Panc1 (cell line): ENCODE measurements around the gene MASP2. TPM values are rescaled to one million over a fixed set of nuclear protein-coding genes. Genes with fewer than 3 reads are reported as not detected.
"Not testable (repeated sequence)": the region's sequence is repeated elsewhere in the genome, so short reads cannot be mapped to it uniquely, and the experiment has no call there.

Source experiments
- ATAC-seq: fragments of 200-7000 bp; cut with Tn5 transposase; 2 replicates; pipeline ENCODE4 v1.9.1; 2020; ENCODE audit warnings: mild to moderate bottlenecking, moderate library complexity
- BruUV-seq: library from RNA; stranded (reverse); fragments of 400-500 nt; replicated peaks from 2 replicates; lab custom pipeline; 2021; lab: Mats Ljungman, UMichigan
- CTCF ChIA-PET: fragments of 300-600 bp; sonication (Branson Sonifier 250); formaldehyde crosslinking; loops from one replicate; lab custom pipeline; 2022; ENCODE audit warnings: antibody characterized with exemption; lab: Charles Lee
- POLR2A ChIA-PET: fragments of 300-600 bp; sonication (Branson Sonifier 250); formaldehyde crosslinking; loops from one replicate; lab custom pipeline; 2022; ENCODE audit warnings: antibody characterized with exemption; lab: Charles Lee
- DNase-seq: peaks from one replicate; pipeline ENCODE4 v3.0.0-alpha.2; 2010; ENCODE audit warnings: low read depth, low spot score
- H3K27ac ChIP-seq: 2 replicates; pipeline ENCODE4 v1.5.1; 2011; ENCODE audit warnings: mild to moderate bottlenecking, low read length, inconsistent platforms
- H3K27me3 ChIP-seq: fragments of 200-500 bp; sonication (Bioruptor generic); 2 replicates; pipeline ENCODE4 v1.6.0; 2014; ENCODE audit warnings: low read length, inconsistent platforms; ENCODE audit not compliant: control insufficient read depth, insufficient read depth
- H3K36me3 ChIP-seq: fragments of 200-500 bp; sonication (Bioruptor generic); 2 replicates; pipeline ENCODE4 v1.5.1; 2014; ENCODE audit warnings: inconsistent platforms, mild to moderate bottlenecking, low read length, moderate library complexity; ENCODE audit not compliant: control insufficient read depth, insufficient read depth
- H3K4me1 ChIP-seq: 2 replicates; pipeline ENCODE4 v1.5.1; 2011; ENCODE audit warnings: inconsistent platforms, mild to moderate bottlenecking, low read length, moderate library complexity; ENCODE audit not compliant: control insufficient read depth, insufficient read depth
- H3K4me3 ChIP-seq, 2 experiments: 2 replicates each; pipeline ENCODE4 v1.5.1; 2011 to 2012; ENCODE audit warnings: low read depth in 2 of 2, low read length in 2 of 2, mild to moderate bottlenecking in 2 of 2, inconsistent platforms in 1 of 2, moderate library complexity in 1 of 2
- H3K9me3 ChIP-seq: fragments of 200-500 bp; sonication (Bioruptor generic); 2 replicates; pipeline ENCODE4 v1.5.1; 2014; ENCODE audit warnings: low read depth, mild to moderate bottlenecking, inconsistent platforms, low read length, moderate library complexity; ENCODE audit not compliant: control insufficient read depth, insufficient read depth
- POLR2AphosphoS5 ChIP-seq: IDR thresholded peaks from 2 replicates; pipeline ENCODE4 v1.6.1; 2012; ENCODE audit warnings: mild to moderate bottlenecking, low read depth, low read length, moderate library complexity
- SIN3A ChIP-seq: IDR thresholded peaks from 2 replicates; pipeline ENCODE4 v1.6.1; 2012; ENCODE audit warnings: low read depth, mild to moderate bottlenecking, low read length, moderate library complexity, borderline replicate concordance; ENCODE audit not compliant: insufficient read depth
- TCF7L2 ChIP-seq: IDR thresholded peaks from 2 replicates; pipeline ENCODE4 v1.6.1; 2011; ENCODE audit warnings: mild to moderate bottlenecking, low read depth, low read length, inconsistent platforms
- in situ Hi-C: cut with HindIII; loops from 2 replicates; pipeline ENCODE4 v1.10.0; 2016; ENCODE audit warnings: low sequenced_read_pairs, low pct_unique_long_range_greater_than_20kb
- intact Hi-C: fragments of 100-400 bp; cut with micrococcal nuclease; formaldehyde crosslinking; loops from one replicate; pipeline ENCODE4 v1.10.0; 2022; ENCODE audit not compliant: unreplicated experiment
- total RNA-seq: library from RNA; stranded (reverse); gene quantifications from one replicate; pipeline ENCODE4 v1.2.1, GENCODE V29; 2021; ENCODE audit not compliant: unreplicated experiment
- TF ChIP-seq, protein P1 (sequence below): fragments of 450-650 bp; IDR thresholded peaks from 2 replicates; pipeline ENCODE4 v1.5.1; 2017; ENCODE audit warnings: mild to moderate bottlenecking
- TF ChIP-seq, protein P2 (sequence below), 2 experiments: IDR thresholded peaks; 2 replicates each; pipeline ENCODE4 v1.6.1; 2011 to 2012; ENCODE audit warnings: low read depth in 2 of 2, control low read depth in 1 of 2, low read length in 1 of 2, mild to moderate bottlenecking in 1 of 2, moderate library complexity in 1 of 2; ENCODE audit not compliant: insufficient read depth in 1 of 2

Gene MASP2
- total RNA-seq, 1 experiment from 2014 or later = 0.41 TPM

DNA sequence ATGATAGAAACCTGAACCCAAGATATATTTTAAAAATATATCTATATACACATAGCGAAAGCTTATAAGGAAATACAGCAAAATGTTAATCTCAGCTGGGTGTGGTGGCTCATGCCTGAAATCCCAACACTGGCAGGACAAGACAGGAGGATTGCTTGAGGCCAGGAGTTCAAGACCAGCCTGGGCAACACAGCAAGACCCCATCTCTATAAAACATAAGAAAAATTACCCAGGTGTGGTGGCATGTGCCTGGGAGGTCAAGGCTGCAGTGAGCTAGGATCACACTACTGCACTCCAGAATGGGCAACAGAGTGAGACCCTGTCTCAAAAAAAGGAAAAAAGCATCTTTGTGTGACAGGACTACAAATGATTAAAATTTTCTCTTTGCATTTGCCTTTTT, 18.8 kb upstream of the MASP2 start:
- TF ChIP-seq, protein P1, sequence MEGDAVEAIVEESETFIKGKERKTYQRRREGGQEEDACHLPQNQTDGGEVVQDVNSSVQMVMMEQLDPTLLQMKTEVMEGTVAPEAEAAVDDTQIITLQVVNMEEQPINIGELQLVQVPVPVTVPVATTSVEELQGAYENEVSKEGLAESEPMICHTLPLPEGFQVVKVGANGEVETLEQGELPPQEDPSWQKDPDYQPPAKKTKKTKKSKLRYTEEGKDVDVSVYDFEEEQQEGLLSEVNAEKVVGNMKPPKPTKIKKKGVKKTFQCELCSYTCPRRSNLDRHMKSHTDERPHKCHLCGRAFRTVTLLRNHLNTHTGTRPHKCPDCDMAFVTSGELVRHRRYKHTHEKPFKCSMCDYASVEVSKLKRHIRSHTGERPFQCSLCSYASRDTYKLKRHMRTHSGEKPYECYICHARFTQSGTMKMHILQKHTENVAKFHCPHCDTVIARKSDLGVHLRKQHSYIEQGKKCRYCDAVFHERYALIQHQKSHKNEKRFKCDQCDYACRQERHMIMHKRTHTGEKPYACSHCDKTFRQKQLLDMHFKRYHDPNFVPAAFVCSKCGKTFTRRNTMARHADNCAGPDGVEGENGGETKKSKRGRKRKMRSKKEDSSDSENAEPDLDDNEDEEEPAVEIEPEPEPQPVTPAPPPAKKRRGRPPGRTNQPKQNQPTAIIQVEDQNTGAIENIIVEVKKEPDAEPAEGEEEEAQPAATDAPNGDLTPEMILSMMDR = no peak
- TF ChIP-seq, protein P2, sequence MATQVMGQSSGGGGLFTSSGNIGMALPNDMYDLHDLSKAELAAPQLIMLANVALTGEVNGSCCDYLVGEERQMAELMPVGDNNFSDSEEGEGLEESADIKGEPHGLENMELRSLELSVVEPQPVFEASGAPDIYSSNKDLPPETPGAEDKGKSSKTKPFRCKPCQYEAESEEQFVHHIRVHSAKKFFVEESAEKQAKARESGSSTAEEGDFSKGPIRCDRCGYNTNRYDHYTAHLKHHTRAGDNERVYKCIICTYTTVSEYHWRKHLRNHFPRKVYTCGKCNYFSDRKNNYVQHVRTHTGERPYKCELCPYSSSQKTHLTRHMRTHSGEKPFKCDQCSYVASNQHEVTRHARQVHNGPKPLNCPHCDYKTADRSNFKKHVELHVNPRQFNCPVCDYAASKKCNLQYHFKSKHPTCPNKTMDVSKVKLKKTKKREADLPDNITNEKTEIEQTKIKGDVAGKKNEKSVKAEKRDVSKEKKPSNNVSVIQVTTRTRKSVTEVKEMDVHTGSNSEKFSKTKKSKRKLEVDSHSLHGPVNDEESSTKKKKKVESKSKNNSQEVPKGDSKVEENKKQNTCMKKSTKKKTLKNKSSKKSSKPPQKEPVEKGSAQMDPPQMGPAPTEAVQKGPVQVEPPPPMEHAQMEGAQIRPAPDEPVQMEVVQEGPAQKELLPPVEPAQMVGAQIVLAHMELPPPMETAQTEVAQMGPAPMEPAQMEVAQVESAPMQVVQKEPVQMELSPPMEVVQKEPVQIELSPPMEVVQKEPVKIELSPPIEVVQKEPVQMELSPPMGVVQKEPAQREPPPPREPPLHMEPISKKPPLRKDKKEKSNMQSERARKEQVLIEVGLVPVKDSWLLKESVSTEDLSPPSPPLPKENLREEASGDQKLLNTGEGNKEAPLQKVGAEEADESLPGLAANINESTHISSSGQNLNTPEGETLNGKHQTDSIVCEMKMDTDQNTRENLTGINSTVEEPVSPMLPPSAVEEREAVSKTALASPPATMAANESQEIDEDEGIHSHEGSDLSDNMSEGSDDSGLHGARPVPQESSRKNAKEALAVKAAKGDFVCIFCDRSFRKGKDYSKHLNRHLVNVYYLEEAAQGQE (IDR thresholded peaks at IDR 0.05; ENCODE audit: insufficient read depth in 1 of 2, low read depth in 2 of 2, low read length in 1 of 2) = no peak
- TF ChIP-seq POLR2AphosphoS5 (no peak), TCF7L2 (no peak), SIN3A (no peak)
- ChIA-PET POLR2A (no interaction called here), CTCF (no interaction called here)
- H3K4me3 ChIP-seq = no peak overlapping the region
- DNase-seq (no peak), ATAC-seq (no peak)
- in situ Hi-C loops (no loop called here), intact Hi-C loops (no loop called here)
- H3K9me3 ChIP-seq = no peaks in the 10 kb centered on the region
- peaks cover 25% of the 10 kb centered on the region for H3K36me3 ChIP-seq
- H3K27me3 ChIP-seq = no peaks in the 10 kb centered on the region
- peaks cover 13% of the 10 kb centered on the region for H3K4me1 ChIP-seq
- BruUV-seq = no TSS peak
- H3K27ac ChIP-seq = no peak overlapping the region

DNA sequence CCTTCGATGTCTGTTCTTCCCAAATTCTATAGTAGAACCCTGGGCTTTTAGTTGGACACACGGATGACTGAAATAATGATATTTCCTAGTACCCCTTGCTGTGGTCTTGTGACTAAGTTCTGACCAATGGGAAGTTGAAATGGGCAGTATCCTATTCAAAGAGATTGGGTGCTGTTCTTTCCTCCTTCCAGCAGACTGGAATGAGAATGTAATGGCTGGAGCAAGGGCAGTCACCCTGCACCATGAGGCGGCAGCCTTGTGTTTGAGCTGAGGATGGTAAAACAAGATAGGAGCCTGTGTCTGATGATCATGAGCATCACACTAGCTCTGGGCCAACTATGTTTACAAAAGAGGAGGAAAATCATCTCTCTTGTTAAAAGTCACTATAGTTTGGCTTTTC, 17.9 kb upstream of the MASP2 start:
- Histone ChIP-seq H3K27ac (no peak overlapping the region), H3K36me3 (peaks cover 25% of the 10 kb centered on the region), H3K4me1 (peaks cover 15% of the 10 kb centered on the region), H3K4me3 (no peak overlapping the region), H3K27me3 (no peaks in the 10 kb centered on the region), H3K9me3 (no peaks in the 10 kb centered on the region)
- ATAC-seq = no peak
- BruUV-seq = no TSS peak
- POLR2A ChIA-PET = no interaction called here
- TF ChIP-seq SIN3A = no peak
- TF ChIP-seq, protein P2 (IDR thresholded peaks at IDR 0.05; ENCODE audit: insufficient read depth in 1 of 2, low read depth in 2 of 2, low read length in 1 of 2) = no peak
- no peak for TF ChIP-seq POLR2AphosphoS5
- TF ChIP-seq, protein P1 = no peak
- TF ChIP-seq TCF7L2 = no peak
- CTCF ChIA-PET = no interaction called here
- intact Hi-C loops (no loop called here), in situ Hi-C loops (no loop called here)
- no peak for DNase-seq

DNA sequence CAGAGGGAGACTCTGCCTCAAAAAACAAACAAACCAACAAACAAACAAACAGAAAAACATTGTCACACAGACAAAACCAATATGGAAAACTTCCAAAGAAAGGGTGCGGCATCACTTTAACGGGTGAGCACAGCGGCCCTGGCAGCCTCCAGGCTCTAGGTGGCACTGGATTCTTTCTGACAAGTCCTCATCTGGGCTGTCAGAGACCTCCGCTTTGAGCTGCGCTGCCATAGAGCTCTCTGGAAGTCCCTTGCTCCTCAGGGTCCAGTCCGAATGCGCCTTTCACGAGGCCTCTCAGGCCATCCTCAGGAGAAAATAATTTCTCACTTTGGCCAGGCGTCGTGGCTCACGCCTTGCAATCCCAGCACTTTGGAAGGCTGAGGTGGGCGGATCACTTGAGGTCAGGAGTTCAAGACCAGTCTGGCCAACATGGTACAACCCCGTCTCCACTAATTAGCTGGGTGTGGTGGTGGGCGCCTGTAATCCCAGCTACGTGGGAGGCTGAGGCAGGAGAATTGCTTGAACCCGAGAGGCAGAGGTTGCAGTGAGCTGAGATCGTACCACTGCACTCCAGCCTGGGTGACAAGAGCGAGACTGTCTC, 17.0 kb upstream of the MASP2 start:
- peaks cover 25% of the 10 kb centered on the region for H3K36me3 ChIP-seq
- intact Hi-C loops, BruUV-seq, DNase-seq, in situ Hi-C loops, H3K27ac ChIP-seq, CTCF ChIA-PET, H3K4me3 ChIP-seq, H3K27me3 ChIP-seq, H3K9me3 ChIP-seq: not testable (repeated sequence)
- POLR2A ChIA-PET = interaction anchor here (0.7 kb wide), 1 partner anchor 256 kb away, joined by 14 read pairs; no protein-coding TSS in a partner anchor
- peaks cover 15% of the 10 kb centered on the region for H3K4me1 ChIP-seq
- peak; percentile 22; the same call in 1 of the 2 replicates for ATAC-seq
